ENCODE data around the gene PRXL2B. TPM values are rescaled to one million over a fixed set of nuclear protein-coding genes. Genes with fewer than 3 reads are reported as not detected.

The PRXL2B gene
- total RNA-seq, 4 donors from 2014 or later, result 6.4 to 11.1 (median 7.4) TPM

- TF ChIP-seq CTCF (IDR thresholded peaks at IDR 0.05; ENCODE audit: low read depth), result no peak
These were observed 37.2 kb downstream of the PRXL2B start for GRCh38 chr1:2623571-2624337.

GRCh38 chr1:2624735-2625300 is 38.2 kb downstream of the PRXL2B start:
- no peak for TF ChIP-seq CTCF (IDR thresholded peaks at IDR 0.05; ENCODE audit: low read depth)

GRCh38 chr1:2625311-2625710 is 38.7 kb downstream of the PRXL2B start:
- TF ChIP-seq CTCF (IDR thresholded peaks at IDR 0.05; ENCODE audit: low read depth), result no peak

GRCh38 chr1:2627746-2628145 is 41.2 kb downstream of the PRXL2B start:
- no peak for TF ChIP-seq CTCF (IDR thresholded peaks at IDR 0.05; ENCODE audit: low read depth)

GRCh38 chr1:2628191-2628932 is 41.8 kb downstream of the PRXL2B start:
- TF ChIP-seq CTCF (IDR thresholded peaks at IDR 0.05; ENCODE audit: low read depth), result no peak

GRCh38 chr1:2628933-2629626 is 42.5 kb downstream of the PRXL2B start:
- TF ChIP-seq CTCF (IDR thresholded peaks at IDR 0.05; ENCODE audit: low read depth), result no peak

Data from subcutaneous adipose tissue (tissue), 4 donors.